Measurements from ENCODE around the gene GOLIM4. TPM values are rescaled to one million over a fixed set of nuclear protein-coding genes. Genes with fewer than 3 reads are reported as not detected.

The GOLIM4 gene
- total and polyA plus RNA-seq, 2 of the 13 experiments (the other 11 are each of a cell fraction or from before 2014, with no cell fraction given), result 10.9 to 47.7 TPM

DNA sequence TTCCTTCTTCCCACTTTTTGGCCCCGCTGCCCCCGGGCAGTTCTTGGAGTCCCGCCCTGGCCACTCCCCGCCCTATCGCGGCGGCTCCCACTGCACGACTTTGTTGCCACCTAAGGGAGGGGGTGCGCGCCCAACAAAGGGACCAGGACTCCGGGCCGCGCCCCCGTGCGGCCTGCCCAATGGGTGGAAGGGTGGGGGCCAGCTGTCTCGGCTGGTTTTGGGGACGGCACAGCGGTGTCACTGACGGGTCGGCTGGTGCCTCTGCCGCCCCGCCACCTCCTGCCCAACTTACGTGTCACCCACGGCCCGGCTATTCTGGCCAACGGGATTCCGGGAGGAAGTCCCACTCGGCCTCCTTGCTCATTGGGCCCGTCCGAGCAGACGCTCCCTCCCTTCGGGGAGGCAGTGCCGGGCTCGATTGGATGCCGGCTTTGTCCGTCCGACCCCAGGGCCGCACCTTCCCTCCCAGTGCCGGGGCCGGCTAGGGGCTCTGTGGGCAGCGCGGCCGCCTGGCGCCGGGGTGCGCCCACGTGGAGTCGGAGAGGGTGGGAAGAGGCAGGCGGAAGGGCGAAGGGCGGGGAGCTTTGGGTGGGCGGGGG lies at the start of gene GOLIM4 (continued):
- TF ChIP-seq NPAS2 (CRISPR knock-in tag; IDR thresholded peaks at IDR 0.05; ENCODE audit: borderline replicate concordance) (no peak), ZNF709 (CRISPR knock-in tag; IDR thresholded peaks at IDR 0.05) (peak; percentile 73), ZNF510 (CRISPR knock-in tag; IDR thresholded peaks at IDR 0.05; ENCODE audit: low read depth) (no peak; the same call in 1 of the 2 replicates), POLR2AphosphoS2 (IDR thresholded peaks at IDR 0.05; ENCODE audit: low read depth, low read length) (no peak), RORA (CRISPR knock-in tag; IDR thresholded peaks at IDR 0.05) (no peak), ZNF274 (CRISPR knock-in tag; IDR thresholded peaks at IDR 0.05) (peak; percentile 69; the same call in 1 of the 2 replicates), HMGA1 (CRISPR knock-in tag; conservative IDR thresholded peaks at IDR 0.05) (no peak), TOPORS (CRISPR knock-in tag; IDR thresholded peaks at IDR 0.05) (no peak), SRSF1 (optimal IDR thresholded peaks at IDR 0.05; ENCODE audit: low read depth, low read length) (peak; percentile 70), NR1H2 (CRISPR knock-in tag; IDR thresholded peaks at IDR 0.05; ENCODE audit: borderline replicate concordance, low read depth) (no peak), AGO1 (IDR thresholded peaks at IDR 0.05; ENCODE audit: low read depth, low read length, poor library complexity, severe bottlenecking) (no peak), RCOR2 (CRISPR knock-in tag; IDR thresholded peaks at IDR 0.05) (0 out of 2 replicates have a peak, but pooled peaks have one; percentile 16), SALL2 (CRISPR knock-in tag; IDR thresholded peaks at IDR 0.05) (no peak; the same call in none of the 2 replicates), ZNF253 (CRISPR knock-in tag; IDR thresholded peaks at IDR 0.05; ENCODE audit: borderline replicate concordance) (peak; percentile 43; the same call in 1 of the 2 replicates)
- TF ChIP-seq, protein P1, sequence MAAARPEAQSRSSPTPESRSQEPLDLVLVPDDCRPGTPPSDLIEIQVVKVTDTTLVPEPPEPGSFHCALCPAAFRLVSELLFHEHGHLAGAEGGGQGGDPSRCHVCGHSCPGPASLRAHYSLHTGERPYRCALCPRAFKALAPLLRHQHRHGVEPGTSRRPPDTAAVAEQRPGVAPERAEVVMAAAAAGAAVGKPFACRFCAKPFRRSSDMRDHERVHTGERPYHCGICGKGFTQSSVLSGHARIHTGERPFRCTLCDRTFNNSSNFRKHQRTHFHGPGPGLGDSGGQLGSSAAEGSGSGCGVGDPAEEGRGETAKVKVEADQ (CRISPR knock-in tag; IDR thresholded peaks at IDR 0.05; ENCODE audit: borderline replicate concordance), result peak; percentile 26; the same call in 1 of the 2 replicates
- TF ChIP-seq, protein P2, sequence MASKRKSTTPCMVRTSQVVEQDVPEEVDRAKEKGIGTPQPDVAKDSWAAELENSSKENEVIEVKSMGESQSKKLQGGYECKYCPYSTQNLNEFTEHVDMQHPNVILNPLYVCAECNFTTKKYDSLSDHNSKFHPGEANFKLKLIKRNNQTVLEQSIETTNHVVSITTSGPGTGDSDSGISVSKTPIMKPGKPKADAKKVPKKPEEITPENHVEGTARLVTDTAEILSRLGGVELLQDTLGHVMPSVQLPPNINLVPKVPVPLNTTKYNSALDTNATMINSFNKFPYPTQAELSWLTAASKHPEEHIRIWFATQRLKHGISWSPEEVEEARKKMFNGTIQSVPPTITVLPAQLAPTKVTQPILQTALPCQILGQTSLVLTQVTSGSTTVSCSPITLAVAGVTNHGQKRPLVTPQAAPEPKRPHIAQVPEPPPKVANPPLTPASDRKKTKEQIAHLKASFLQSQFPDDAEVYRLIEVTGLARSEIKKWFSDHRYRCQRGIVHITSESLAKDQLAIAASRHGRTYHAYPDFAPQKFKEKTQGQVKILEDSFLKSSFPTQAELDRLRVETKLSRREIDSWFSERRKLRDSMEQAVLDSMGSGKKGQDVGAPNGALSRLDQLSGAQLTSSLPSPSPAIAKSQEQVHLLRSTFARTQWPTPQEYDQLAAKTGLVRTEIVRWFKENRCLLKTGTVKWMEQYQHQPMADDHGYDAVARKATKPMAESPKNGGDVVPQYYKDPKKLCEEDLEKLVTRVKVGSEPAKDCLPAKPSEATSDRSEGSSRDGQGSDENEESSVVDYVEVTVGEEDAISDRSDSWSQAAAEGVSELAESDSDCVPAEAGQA (IDR thresholded peaks at IDR 0.05; ENCODE audit: low read depth), result no peak
- TF ChIP-seq, protein P2 (CRISPR knock-in tag; IDR thresholded peaks at IDR 0.05; ENCODE audit: borderline replicate concordance), result peak; percentile 70; the same call in 1 of the 2 replicates
- TF ChIP-seq, protein P3, sequence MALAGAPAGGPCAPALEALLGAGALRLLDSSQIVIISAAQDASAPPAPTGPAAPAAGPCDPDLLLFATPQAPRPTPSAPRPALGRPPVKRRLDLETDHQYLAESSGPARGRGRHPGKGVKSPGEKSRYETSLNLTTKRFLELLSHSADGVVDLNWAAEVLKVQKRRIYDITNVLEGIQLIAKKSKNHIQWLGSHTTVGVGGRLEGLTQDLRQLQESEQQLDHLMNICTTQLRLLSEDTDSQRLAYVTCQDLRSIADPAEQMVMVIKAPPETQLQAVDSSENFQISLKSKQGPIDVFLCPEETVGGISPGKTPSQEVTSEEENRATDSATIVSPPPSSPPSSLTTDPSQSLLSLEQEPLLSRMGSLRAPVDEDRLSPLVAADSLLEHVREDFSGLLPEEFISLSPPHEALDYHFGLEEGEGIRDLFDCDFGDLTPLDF (CRISPR knock-in tag; IDR thresholded peaks at IDR 0.05), result no peak; the same call in 1 of the 2 replicates
- TF ChIP-seq, protein P4, sequence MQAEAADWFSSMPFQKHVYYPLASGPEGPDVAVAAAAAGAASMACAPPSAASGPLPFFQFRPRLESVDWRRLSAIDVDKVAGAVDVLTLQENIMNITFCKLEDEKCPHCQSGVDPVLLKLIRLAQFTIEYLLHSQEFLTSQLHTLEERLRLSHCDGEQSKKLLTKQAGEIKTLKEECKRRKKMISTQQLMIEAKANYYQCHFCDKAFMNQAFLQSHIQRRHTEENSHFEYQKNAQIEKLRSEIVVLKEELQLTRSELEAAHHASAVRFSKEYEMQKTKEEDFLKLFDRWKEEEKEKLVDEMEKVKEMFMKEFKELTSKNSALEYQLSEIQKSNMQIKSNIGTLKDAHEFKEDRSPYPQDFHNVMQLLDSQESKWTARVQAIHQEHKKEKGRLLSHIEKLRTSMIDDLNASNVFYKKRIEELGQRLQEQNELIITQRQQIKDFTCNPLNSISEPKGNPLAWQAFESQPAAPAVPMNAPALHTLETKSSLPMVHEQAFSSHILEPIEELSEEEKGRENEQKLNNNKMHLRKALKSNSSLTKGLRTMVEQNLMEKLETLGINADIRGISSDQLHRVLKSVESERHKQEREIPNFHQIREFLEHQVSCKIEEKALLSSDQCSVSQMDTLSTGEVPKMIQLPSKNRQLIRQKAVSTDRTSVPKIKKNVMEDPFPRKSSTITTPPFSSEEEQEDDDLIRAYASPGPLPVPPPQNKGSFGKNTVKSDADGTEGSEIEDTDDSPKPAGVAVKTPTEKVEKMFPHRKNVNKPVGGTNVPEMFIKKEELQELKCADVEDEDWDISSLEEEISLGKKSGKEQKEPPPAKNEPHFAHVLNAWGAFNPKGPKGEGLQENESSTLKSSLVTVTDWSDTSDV (CRISPR knock-in tag; IDR thresholded peaks at IDR 0.05), result no peak

Data from HepG2 (cell line).